K562 (cell line): ENCODE data around the gene TENT4A. TPM values are rescaled to one million over a fixed set of nuclear protein-coding genes. Genes with fewer than 3 reads are reported as not detected.

Experiments
- ATAC-seq: fragments of 200-7000 bp; cut with Tn5 transposase; 3 replicates; pipeline ENCODE4 v1.9.1; 2020; ENCODE audit warnings: moderate library complexity
- BruUV-seq: library from RNA; stranded (reverse); fragments of 400-500 nt; replicated peaks from 2 replicates; lab custom pipeline; 2021; lab: Mats Ljungman, UMichigan
- CTCF ChIA-PET: fragments of 300-600 bp; formaldehyde crosslinking; extraction: SDS; loops from one replicate; lab custom pipeline; 2021; ENCODE audit warnings: low intra/inter-chr PET ratio; lab: Yijun Ruan, JAX
- POLR2A ChIA-PET: fragments of 300-600, 350-650 bp; sonication (Branson Sonifier 250); formaldehyde crosslinking; extraction: SDS; loops from one replicate; lab custom pipeline; 2021; ENCODE audit warnings: antibody characterized with exemption, inconsistent platforms; lab: Yijun Ruan, JAX
- DNase-seq, 4 experiments: peaks; one replicate each; pipeline versions ENCODE4 v3.0.0 to v3.0.0-alpha.2; 2011 to 2018; ENCODE audit warnings: low spot score in 3 of 4, mixed read lengths in 3 of 4; ENCODE audit errors: extremely low read depth in 1 of 4
- FAIRE-seq: peaks from 2 replicates; lab custom pipeline; 2011; peaks lifted over from hg19 to GRCh38; lab: Jason Lieb, UNC
- H2AFZ ChIP-seq: 2 replicates; pipeline ENCODE4 v1.6.0; 2011; ENCODE audit warnings: low read depth, low read length, control low read depth, inconsistent platforms
- H3K27ac ChIP-seq: fragments of 200-600 bp; 3 replicates; pipeline ENCODE4 v1.8.0; 2011; ENCODE audit warnings: low read depth, mild to moderate bottlenecking, control low read depth, inconsistent platforms, low read length, moderate library complexity, mixed read lengths; ENCODE audit errors: extremely low read depth
- H3K27me3 ChIP-seq, 2 experiments: fragments of 300-600 bp in 1 of 2; 2 replicates in 1 of 2; 3 replicates in 1 of 2; pipeline versions ENCODE4 v1.6.0 to v1.8.0; 2011; ENCODE audit warnings: inconsistent platforms in 2 of 2, low read length in 2 of 2, mild to moderate bottlenecking in 1 of 2, mixed read lengths in 1 of 2, moderate library complexity in 1 of 2; ENCODE audit not compliant: control insufficient read depth in 2 of 2, insufficient read depth in 2 of 2
- H3K36me3 ChIP-seq: fragments of 300-600 bp; 3 replicates; pipeline ENCODE4 v1.8.0; 2011; ENCODE audit warnings: mild to moderate bottlenecking, low read length, inconsistent platforms; ENCODE audit not compliant: control insufficient read depth, insufficient read depth
- H3K4me1 ChIP-seq, 2 experiments: fragments of 200-600 bp in 1 of 2; replicated peaks in 1 of 2; 2 replicates in 1 of 2; 3 replicates in 1 of 2; pipeline versions ENCODE4 v1.5.1 to v1.8.0; 2011; ENCODE audit warnings: inconsistent platforms in 2 of 2, low read length in 2 of 2, mild to moderate bottlenecking in 1 of 2, mixed read lengths in 1 of 2, moderate library complexity in 1 of 2; ENCODE audit not compliant: control insufficient read depth in 2 of 2, insufficient read depth in 2 of 2
- H3K4me2 ChIP-seq: 2 replicates; pipeline ENCODE4 v1.6.1; 2011; ENCODE audit warnings: low read length, control low read depth, inconsistent platforms, mixed read lengths; ENCODE audit not compliant: insufficient read depth
- H3K4me3 ChIP-seq: fragments of 200-600 bp; sonication (generic), shearing (Covaris generic); 2 replicates; pipeline ENCODE4 v1.5.1; 2016; ENCODE audit warnings: control low read depth, inconsistent platforms
- H3K79me2 ChIP-seq: fragments of 200-600 bp; 3 replicates; pipeline ENCODE4 v1.8.0; 2011; ENCODE audit warnings: low read length, inconsistent platforms; ENCODE audit not compliant: control insufficient read depth, insufficient read depth
- H3K9ac ChIP-seq, 2 experiments: 2 replicates each; pipeline versions ENCODE4 v1.6.0 to v1.6.1; 2011; ENCODE audit warnings: low read depth in 2 of 2, low read length in 2 of 2, control low read depth in 1 of 2, inconsistent platforms in 1 of 2, mild to moderate bottlenecking in 1 of 2, mixed read lengths in 1 of 2; ENCODE audit not compliant: insufficient read depth in 1 of 2
- H3K9me1 ChIP-seq: one replicate; pipeline ENCODE4 v1.6.0; 2011; ENCODE audit warnings: inconsistent platforms, mild to moderate bottlenecking, low read length, moderate library complexity; ENCODE audit not compliant: control insufficient read depth, insufficient read depth
- H3K9me3 ChIP-seq: replicated peaks from 2 replicates; pipeline ENCODE4 v1.5.1; 2011; ENCODE audit warnings: low read depth, low read length, inconsistent platforms; ENCODE audit not compliant: control insufficient read depth, insufficient read depth
- H4K20me1 ChIP-seq: replicated peaks from 2 replicates; pipeline ENCODE4 v1.6.1; 2011; ENCODE audit warnings: low read length, inconsistent platforms, mixed read lengths; ENCODE audit not compliant: control insufficient read depth, insufficient read depth
- BACH1 ChIP-seq: fragments of 200-800 bp; sonication (Bioruptor generic); IDR thresholded peaks from 2 replicates; pipeline ENCODE4 v1.6.1; 2016; ENCODE audit warnings: missing genetic modification characterization, missing compliant biosample characterization
- HDAC3 ChIP-seq: fragments of 450-650 bp; IDR thresholded peaks from 2 replicates; pipeline ENCODE4 v1.6.1; 2018; ENCODE audit warnings: borderline replicate concordance, mild to moderate bottlenecking, moderate library complexity; ENCODE audit not compliant: partially characterized antibody
- HNRNPLL ChIP-seq: fragments of 200-400 bp; formaldehyde crosslinking; IDR thresholded peaks from 2 replicates; pipeline ENCODE4 v1.6.1; 2017; ENCODE audit warnings: low read length, low read depth, mild to moderate bottlenecking; ENCODE audit not compliant: poor library complexity, severe bottlenecking
- LARP7 ChIP-seq: fragments of 450-650 bp; IDR thresholded peaks from 2 replicates; pipeline ENCODE4 v1.6.1; 2016
- LEF1 ChIP-seq: fragments of 450-650 bp; IDR thresholded peaks from 2 replicates; pipeline ENCODE4 v1.6.1; 2016; ENCODE audit warnings: mild to moderate bottlenecking
- MTA1 ChIP-seq: fragments of 450-650 bp; IDR thresholded peaks from 2 replicates; pipeline ENCODE4 v1.6.1; 2017; ENCODE audit warnings: borderline replicate concordance
- ZNF175 ChIP-seq: fragments of 200-800 bp; sonication (Bioruptor generic); IDR thresholded peaks from 2 replicates; pipeline ENCODE4 v1.6.1; 2016; ENCODE audit warnings: low read depth, mild to moderate bottlenecking, missing genetic modification characterization, missing compliant biosample characterization
- ZNF3 ChIP-seq: fragments of 250-450 bp; sonication (Bioruptor Pico); IDR thresholded peaks from 2 replicates; pipeline ENCODE4 v1.5.0; 2021; ENCODE audit warnings: mild to moderate bottlenecking, moderate library complexity
- WGBS: fragments of 100-300 bp; shearing (Covaris generic); methylation state at CpG from one replicate; pipeline ENCODE4 v1.1.6; 2016; ENCODE audit warnings: low coverage, mixed read lengths; ENCODE audit not compliant: insufficient coverage; ENCODE audit errors: missing lambda C conversion rate; 5-methylcytosine and 5-hydroxymethylcytosine counted together
- in situ Hi-C: fragments of 300-500 bp; cut with MboI; formaldehyde crosslinking; loops from 4 replicates; pipeline ENCODE4 v1.15.0; 2018; ENCODE audit warnings: inconsistent platforms, mixed read lengths
- intact Hi-C: fragments of 100-400 bp; cut with micrococcal nuclease; formaldehyde crosslinking; loops from 2 replicates; pipeline ENCODE4 v1.14.2; 2022
- polyA plus RNA-seq, 8 experiments: library from polyadenylated mRNA; depleted of rRNA in 4 of 8; stranded (reverse) in 5 of 8; unstranded in 3 of 8; fragments of >200 nt; fragmentation: Nextera tagmentation in 2 of 8; fragmentation: Illumina TruSeq in 1 of 8; extraction: Ambion mirVana in 2 of 8; extraction: Trizol in 1 of 8; gene quantifications; 2 replicates each; pipeline versions ENCODE4 v1.2.1 to v1.2.3, GENCODE V29; 2011 to 2014; ENCODE audit warnings: inconsistent platforms in 1 of 8, missing spikeins in 1 of 8
- total RNA-seq, 7 experiments: library from RNA; depleted of rRNA in 6 of 7; stranded (reverse); fragments of >200 nt in 6 of 7; fragmentation: Illumina TruSeq in 2 of 7; extraction: Trizol in 2 of 7; gene quantifications; 2 replicates each; pipeline versions ENCODE4 v1.2.1 to v1.2.3, GENCODE V29; 2011 to 2021; ENCODE audit warnings: low replicate concordance in 1 of 7
- TF ChIP-seq, protein P1 (sequence below): sonication (generic); formaldehyde crosslinking; IDR thresholded peaks from 2 replicates; pipeline ENCODE4 v1.8.1; 2023; ENCODE audit warnings: mild to moderate bottlenecking, missing genetic modification reagents, moderate library complexity
- TF ChIP-seq, protein P2 (sequence below): fragments of 150-350 bp; IDR thresholded peaks from 2 replicates; pipeline ENCODE4 v1.6.1; 2014; ENCODE audit warnings: low read depth, mild to moderate bottlenecking, low read length, borderline replicate concordance
- TF ChIP-seq, protein P3 (sequence below): sonication (generic); formaldehyde crosslinking; IDR thresholded peaks from 2 replicates; pipeline ENCODE4 v1.8.1; 2023; ENCODE audit warnings: mild to moderate bottlenecking, missing genetic modification reagents
- TF ChIP-seq, protein P4 (sequence below), 3 experiments: fragments of 200-800 bp in 1 of 3; sonication (Bioruptor generic) in 1 of 3; sonication (generic) in 1 of 3; formaldehyde crosslinking in 1 of 3; IDR thresholded peaks; 2 replicates each; pipeline versions ENCODE4 v1.6.1 to v1.8.0; 2016 to 2022; ENCODE audit warnings: mild to moderate bottlenecking in 2 of 3, missing compliant biosample characterization in 2 of 3, missing genetic modification characterization in 2 of 3, missing genetic modification reagents in 1 of 3

Gene TENT4A
- total and polyA plus RNA-seq, 9 of the 15 experiments (the other 6 are each of a cell fraction or from before 2014, with no cell fraction given) = 1.3 to 27.3 (median 13.0) TPM

DNA sequence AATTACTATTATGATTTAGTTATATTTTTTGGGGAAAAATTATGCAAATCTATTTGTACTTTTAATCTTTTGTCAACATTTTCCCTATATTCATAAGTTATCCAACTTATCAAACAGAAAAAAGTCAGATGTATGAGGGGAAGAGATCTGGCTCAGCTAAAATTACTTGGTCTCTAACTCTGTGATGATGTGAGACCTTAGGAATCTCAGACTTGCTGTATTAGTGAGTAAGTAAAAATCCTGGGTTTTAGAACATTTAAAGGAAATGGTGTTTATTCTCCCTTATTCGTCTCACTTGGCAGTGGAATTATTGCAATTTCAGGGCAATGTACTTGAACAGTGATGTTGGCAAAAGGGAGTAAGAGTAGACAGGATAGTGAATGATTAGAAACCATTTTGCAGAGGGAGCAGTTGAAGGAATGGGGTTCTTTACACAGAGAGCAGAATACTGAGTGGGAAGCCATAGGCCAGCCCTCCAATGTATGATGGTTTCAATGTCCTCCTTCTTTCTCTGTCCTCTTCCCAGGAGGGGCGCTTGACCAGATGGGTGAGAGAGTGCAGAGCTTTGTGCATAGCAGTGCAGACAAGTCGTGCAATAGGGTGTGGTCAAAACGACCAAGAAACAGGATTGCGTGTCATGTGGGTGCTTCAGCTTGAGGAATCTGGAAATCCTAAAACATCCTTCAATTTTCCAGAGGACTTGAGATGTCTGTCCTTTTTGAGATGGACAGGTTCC lies 91.7 kb downstream of the TENT4A start (continued):
- TF ChIP-seq LEF1 (no peak), LARP7 (no peak), MTA1 (no peak)

DNA sequence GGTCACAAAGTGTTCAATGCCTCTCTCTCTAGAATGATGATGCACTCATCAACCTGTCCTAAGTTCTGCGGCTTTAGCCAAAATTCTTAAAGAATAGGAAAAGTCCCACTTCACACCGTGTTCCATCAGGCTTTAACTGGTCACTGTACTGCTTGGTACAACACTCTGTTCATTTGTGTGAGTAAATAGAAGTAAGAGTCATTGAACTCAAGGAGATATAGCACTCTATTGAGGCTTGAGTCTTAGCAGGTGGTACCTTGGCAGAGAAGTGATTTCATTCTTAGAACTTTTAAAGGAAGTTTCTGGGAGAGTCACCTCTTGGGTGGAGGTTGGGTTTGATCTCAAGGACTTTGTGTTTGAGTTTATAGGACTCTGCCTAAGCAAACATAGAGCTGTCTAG lies 92.6 kb downstream of the TENT4A start:
- intact Hi-C loops = no loop called here
- no peaks in the 10 kb centered on the region; a peak in 1 of 5 replicates for H3K27me3 ChIP-seq
- no peak overlapping the region for H3K4me3 ChIP-seq
- no peak overlapping the region for H3K4me2 ChIP-seq
- POLR2A ChIA-PET = no interaction called here
- ATAC-seq (no peak), FAIRE-seq (no peak), DNase-seq (no peak)
- BruUV-seq = no TSS peak
- CTCF ChIA-PET = no interaction called here
- 5% methylated on average over 2 of the region's 2 CpGs for WGBS
- no peak overlapping the region for H2AFZ ChIP-seq
- H3K36me3 ChIP-seq = no peaks in the 10 kb centered on the region
- no peak overlapping the region for H3K27ac ChIP-seq
- no peaks in the 10 kb centered on the region for H3K4me1 ChIP-seq
- in situ Hi-C loops = no loop called here
- H3K9ac ChIP-seq = no peak overlapping the region
- H3K9me3 ChIP-seq = no peaks in the 10 kb centered on the region
- H4K20me1 ChIP-seq = no peaks in the 10 kb centered on the region
- H3K9me1 ChIP-seq = no peaks in the 10 kb centered on the region
- no peaks in the 10 kb centered on the region for H3K79me2 ChIP-seq
- TF ChIP-seq, protein P1, sequence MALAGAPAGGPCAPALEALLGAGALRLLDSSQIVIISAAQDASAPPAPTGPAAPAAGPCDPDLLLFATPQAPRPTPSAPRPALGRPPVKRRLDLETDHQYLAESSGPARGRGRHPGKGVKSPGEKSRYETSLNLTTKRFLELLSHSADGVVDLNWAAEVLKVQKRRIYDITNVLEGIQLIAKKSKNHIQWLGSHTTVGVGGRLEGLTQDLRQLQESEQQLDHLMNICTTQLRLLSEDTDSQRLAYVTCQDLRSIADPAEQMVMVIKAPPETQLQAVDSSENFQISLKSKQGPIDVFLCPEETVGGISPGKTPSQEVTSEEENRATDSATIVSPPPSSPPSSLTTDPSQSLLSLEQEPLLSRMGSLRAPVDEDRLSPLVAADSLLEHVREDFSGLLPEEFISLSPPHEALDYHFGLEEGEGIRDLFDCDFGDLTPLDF (CRISPR knock-in tag) = no peak
- TF ChIP-seq ZNF3 (CRISPR knock-in tag) (no peak), HNRNPLL (no peak), HDAC3 (no peak), ZNF175 (CRISPR knock-in tag) (no peak), BACH1 (tag) (no peak)
- TF ChIP-seq, protein P2, sequence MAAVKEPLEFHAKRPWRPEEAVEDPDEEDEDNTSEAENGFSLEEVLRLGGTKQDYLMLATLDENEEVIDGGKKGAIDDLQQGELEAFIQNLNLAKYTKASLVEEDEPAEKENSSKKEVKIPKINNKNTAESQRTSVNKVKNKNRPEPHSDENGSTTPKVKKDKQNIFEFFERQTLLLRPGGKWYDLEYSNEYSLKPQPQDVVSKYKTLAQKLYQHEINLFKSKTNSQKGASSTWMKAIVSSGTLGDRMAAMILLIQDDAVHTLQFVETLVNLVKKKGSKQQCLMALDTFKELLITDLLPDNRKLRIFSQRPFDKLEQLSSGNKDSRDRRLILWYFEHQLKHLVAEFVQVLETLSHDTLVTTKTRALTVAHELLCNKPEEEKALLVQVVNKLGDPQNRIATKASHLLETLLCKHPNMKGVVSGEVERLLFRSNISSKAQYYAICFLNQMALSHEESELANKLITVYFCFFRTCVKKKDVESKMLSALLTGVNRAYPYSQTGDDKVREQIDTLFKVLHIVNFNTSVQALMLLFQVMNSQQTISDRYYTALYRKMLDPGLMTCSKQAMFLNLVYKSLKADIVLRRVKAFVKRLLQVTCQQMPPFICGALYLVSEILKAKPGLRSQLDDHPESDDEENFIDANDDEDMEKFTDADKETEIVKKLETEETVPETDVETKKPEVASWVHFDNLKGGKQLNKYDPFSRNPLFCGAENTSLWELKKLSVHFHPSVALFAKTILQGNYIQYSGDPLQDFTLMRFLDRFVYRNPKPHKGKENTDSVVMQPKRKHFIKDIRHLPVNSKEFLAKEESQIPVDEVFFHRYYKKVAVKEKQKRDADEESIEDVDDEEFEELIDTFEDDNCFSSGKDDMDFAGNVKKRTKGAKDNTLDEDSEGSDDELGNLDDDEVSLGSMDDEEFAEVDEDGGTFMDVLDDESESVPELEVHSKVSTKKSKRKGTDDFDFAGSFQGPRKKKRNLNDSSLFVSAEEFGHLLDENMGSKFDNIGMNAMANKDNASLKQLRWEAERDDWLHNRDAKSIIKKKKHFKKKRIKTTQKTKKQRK = no peak
- TF ChIP-seq, protein P3, sequence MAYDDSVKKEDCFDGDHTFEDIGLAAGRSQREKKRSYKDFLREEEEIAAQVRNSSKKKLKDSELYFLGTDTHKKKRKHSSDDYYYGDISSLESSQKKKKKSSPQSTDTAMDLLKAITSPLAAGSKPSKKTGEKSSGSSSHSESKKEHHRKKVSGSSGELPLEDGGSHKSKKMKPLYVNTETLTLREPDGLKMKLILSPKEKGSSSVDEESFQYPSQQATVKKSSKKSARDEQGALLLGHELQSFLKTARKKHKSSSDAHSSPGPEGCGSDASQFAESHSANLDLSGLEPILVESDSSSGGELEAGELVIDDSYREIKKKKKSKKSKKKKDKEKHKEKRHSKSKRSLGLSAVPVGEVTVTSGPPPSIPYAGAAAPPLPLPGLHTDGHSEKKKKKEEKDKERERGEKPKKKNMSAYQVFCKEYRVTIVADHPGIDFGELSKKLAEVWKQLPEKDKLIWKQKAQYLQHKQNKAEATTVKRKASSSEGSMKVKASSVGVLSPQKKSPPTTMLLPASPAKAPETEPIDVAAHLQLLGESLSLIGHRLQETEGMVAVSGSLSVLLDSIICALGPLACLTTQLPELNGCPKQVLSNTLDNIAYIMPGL (CRISPR knock-in tag) = no peak
- TF ChIP-seq, protein P4, sequence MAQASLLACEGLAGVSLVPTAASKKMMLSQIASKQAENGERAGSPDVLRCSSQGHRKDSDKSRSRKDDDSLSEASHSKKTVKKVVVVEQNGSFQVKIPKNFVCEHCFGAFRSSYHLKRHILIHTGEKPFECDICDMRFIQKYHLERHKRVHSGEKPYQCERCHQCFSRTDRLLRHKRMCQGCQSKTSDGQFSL (CRISPR knock-in tag; IDR thresholded peaks at IDR 0.05) = no peak
- TF ChIP-seq, protein P4 (tag; IDR thresholded peaks at IDR 0.05) = no peak
